ENCODE results near the gene UST.
"Not testable (repeated sequence)": the region's sequence is repeated elsewhere in the genome, so short reads cannot be mapped to it uniquely, and the experiment has no call there.

UST gene

GRCh38 chr6:148954934-148955333 lies 208.1 kb downstream of the UST start:
- Histone ChIP-seq H3K27me3 (replicated peaks) (no peaks in the 10 kb centered on the region), H3K4me3 (ENCODE audit: low read depth, low read length) (no peak overlapping the region), H3K27ac (no peak overlapping the region), H3K36me3 (replicated peaks) (no peaks in the 10 kb centered on the region)
- DNase-seq: no peak
- TF ChIP-seq, protein P1, sequence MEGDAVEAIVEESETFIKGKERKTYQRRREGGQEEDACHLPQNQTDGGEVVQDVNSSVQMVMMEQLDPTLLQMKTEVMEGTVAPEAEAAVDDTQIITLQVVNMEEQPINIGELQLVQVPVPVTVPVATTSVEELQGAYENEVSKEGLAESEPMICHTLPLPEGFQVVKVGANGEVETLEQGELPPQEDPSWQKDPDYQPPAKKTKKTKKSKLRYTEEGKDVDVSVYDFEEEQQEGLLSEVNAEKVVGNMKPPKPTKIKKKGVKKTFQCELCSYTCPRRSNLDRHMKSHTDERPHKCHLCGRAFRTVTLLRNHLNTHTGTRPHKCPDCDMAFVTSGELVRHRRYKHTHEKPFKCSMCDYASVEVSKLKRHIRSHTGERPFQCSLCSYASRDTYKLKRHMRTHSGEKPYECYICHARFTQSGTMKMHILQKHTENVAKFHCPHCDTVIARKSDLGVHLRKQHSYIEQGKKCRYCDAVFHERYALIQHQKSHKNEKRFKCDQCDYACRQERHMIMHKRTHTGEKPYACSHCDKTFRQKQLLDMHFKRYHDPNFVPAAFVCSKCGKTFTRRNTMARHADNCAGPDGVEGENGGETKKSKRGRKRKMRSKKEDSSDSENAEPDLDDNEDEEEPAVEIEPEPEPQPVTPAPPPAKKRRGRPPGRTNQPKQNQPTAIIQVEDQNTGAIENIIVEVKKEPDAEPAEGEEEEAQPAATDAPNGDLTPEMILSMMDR (IDR thresholded peaks at IDR 0.05; ENCODE audit: low read depth, low read length, missing control alignments): no peak
- in situ Hi-C loops (cut with HindIII; ENCODE audit: low pct_ligation_motif_present, low sequenced_read_pairs): no loop called here

GRCh38 chr6:148955441-148955840 lies 208.6 kb downstream of the UST start:
- in situ Hi-C loops (cut with HindIII; ENCODE audit: low pct_ligation_motif_present, low sequenced_read_pairs): no loop called here
- Histone ChIP-seq H3K4me3 (ENCODE audit: low read depth, low read length) (no peak overlapping the region), H3K36me3 (replicated peaks) (no peaks in the 10 kb centered on the region)

DNA sequence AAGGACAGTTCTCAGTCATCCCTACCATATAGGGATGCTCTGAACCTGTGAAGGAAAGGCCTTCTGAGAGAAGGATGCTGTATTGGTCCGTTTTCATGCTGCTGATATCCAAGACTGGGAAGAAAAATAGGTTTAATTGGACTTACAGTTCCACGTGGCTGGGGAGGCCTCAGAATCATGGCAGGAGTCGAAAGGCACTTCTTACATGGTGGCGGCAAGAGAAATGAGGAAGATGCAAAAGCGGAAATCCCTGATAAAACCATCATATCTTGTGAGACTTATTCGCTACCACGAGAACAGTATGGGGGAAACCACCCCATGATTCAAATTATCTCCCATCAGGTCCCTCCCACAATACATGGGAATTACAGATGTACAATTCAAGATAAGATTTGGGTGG lies 209.3 kb downstream of the UST start:
- H3K36me3 ChIP-seq (replicated peaks); H3K4me3 ChIP-seq (ENCODE audit: low read depth, low read length); H3K27ac ChIP-seq; H3K27me3 ChIP-seq (replicated peaks); DNase-seq; in situ Hi-C loops (cut with HindIII; ENCODE audit: low pct_ligation_motif_present, low sequenced_read_pairs): not testable (repeated sequence)

More at GRCh38 chr6:148955441-148955840, 208.6 kb downstream of the UST start:
- TF ChIP-seq, protein P1 (IDR thresholded peaks at IDR 0.05; ENCODE audit: low read depth, low read length, missing control alignments): no peak
- H3K27ac ChIP-seq: no peak overlapping the region
- no peak for DNase-seq
- H3K27me3 ChIP-seq (replicated peaks): no peaks in the 10 kb centered on the region

GRCh38 chr6:148957752-148958151 lies 210.9 kb downstream of the UST start:
- H3K27me3 ChIP-seq (replicated peaks): no peaks in the 10 kb centered on the region
- no peaks in the 10 kb centered on the region for H3K36me3 ChIP-seq (replicated peaks)
- TF ChIP-seq, protein P1 (IDR thresholded peaks at IDR 0.05; ENCODE audit: low read depth, low read length, missing control alignments): no peak
- in situ Hi-C loops (cut with HindIII; ENCODE audit: low pct_ligation_motif_present, low sequenced_read_pairs): no loop called here
- DNase-seq: no peak
- no peak overlapping the region for H3K4me3 ChIP-seq (ENCODE audit: low read depth, low read length)
- no peak overlapping the region for H3K27ac ChIP-seq

GRCh38 chr6:148959008-148959407 lies 212.2 kb downstream of the UST start:
- in situ Hi-C loops (cut with HindIII; ENCODE audit: low pct_ligation_motif_present, low sequenced_read_pairs): no loop called here
- no peak overlapping the region for H3K27ac ChIP-seq
- H3K4me3 ChIP-seq (ENCODE audit: low read depth, low read length): no peak overlapping the region
- H3K36me3 ChIP-seq (replicated peaks): no peaks in the 10 kb centered on the region
- no peaks in the 10 kb centered on the region for H3K27me3 ChIP-seq (replicated peaks)
- TF ChIP-seq, protein P1 (IDR thresholded peaks at IDR 0.05; ENCODE audit: low read depth, low read length, missing control alignments): no peak
- no peak for DNase-seq

DNA sequence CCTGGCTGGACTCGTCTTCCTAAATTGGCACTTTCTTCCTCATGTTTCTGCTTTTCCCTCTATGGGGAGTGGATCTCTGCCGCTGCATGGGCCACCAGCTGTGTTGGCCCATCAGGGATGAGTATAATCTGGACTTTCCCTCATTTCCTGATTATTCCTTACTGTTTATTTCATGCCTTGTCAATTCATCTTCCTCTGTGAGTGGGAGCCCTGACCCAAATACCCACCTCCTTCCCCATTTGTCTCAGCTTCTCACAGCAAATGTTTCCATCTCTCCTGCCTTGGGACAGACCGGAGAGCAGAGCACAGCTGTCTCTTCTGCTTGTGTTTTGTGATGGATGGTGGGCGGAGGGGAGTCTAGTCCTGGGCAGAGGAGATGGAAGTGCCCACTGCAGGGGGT lies 212.7 kb downstream of the UST start:
- Histone ChIP-seq H3K36me3 (replicated peaks) (no peaks in the 10 kb centered on the region), H3K27ac (no peak overlapping the region), H3K27me3 (replicated peaks) (no peaks in the 10 kb centered on the region), H3K4me3 (ENCODE audit: low read depth, low read length) (no peak overlapping the region)
- TF ChIP-seq, protein P1 (IDR thresholded peaks at IDR 0.05; ENCODE audit: low read depth, low read length, missing control alignments): no peak
- in situ Hi-C loops (cut with HindIII; ENCODE audit: low pct_ligation_motif_present, low sequenced_read_pairs): no loop called here
- no peak for DNase-seq
